IMR-90 (cell line): Measurements from ENCODE around the gene MALAT1. TPM values are rescaled to one million over a fixed set of nuclear protein-coding genes. Genes with fewer than 3 reads are reported as not detected.

Experiments
- ATAC-seq: fragments of 200-7000 bp; cut with Tn5 transposase; 2 replicates; pipeline ENCODE4 v1.9.1; 2020; ENCODE audit warnings: low read depth, mild to moderate bottlenecking, moderate library complexity
- BruUV-seq: library from RNA; stranded (reverse); fragments of 400-500 nt; replicated peaks from 2 replicates; lab custom pipeline; 2021; lab: Mats Ljungman, UMichigan
- CTCF ChIA-PET: fragments of 300-600 bp; formaldehyde crosslinking; extraction: SDS; loops from one replicate; lab custom pipeline; 2021; ENCODE audit warnings: antibody characterized with exemption; lab: Yijun Ruan, JAX
- POLR2A ChIA-PET: fragments of 300-600 bp; sonication (Branson Sonifier 250); formaldehyde crosslinking; loops from one replicate; lab custom pipeline; 2022; ENCODE audit warnings: antibody characterized with exemption; ENCODE audit not compliant: unreplicated experiment; lab: Charles Lee
- DNase-seq: peaks from one replicate; pipeline ENCODE4 v3.0.0; 2013
- H2AFZ ChIP-seq: replicated peaks from 2 replicates; pipeline ENCODE3; 2013; ENCODE audit warnings: low read length, mild to moderate bottlenecking; ENCODE audit not compliant: poor library complexity
- H2AK5ac ChIP-seq: 2 replicates; pipeline ENCODE4 v1.6.1; 2013; ENCODE audit warnings: low read depth, low read length, inconsistent platforms
- H2AK9ac ChIP-seq: replicated peaks from 2 replicates; pipeline ENCODE3; 2013; ENCODE audit warnings: mild to moderate bottlenecking, low read depth, low read length, moderate library complexity; ENCODE audit not compliant: poor library complexity
- H2BK120ac ChIP-seq: 2 replicates; pipeline ENCODE4 v1.6.1; 2013; ENCODE audit warnings: low read depth, low read length, inconsistent platforms
- H2BK15ac ChIP-seq: 3 replicates; pipeline ENCODE4 v1.6.1; 2013; ENCODE audit warnings: low read depth, low read length, inconsistent platforms
- H2BK20ac ChIP-seq: 2 replicates; pipeline ENCODE4 v1.6.1; 2013; ENCODE audit warnings: low read depth, mild to moderate bottlenecking, inconsistent platforms, low read length, moderate library complexity
- H2BK5ac ChIP-seq: 2 replicates; pipeline ENCODE4 v1.6.1; 2013; ENCODE audit warnings: mild to moderate bottlenecking, low read depth, low read length, inconsistent platforms; ENCODE audit not compliant: poor library complexity, severe bottlenecking
- H3K14ac ChIP-seq: replicated peaks from 2 replicates; pipeline ENCODE4 v1.6.1; 2013; ENCODE audit warnings: low read depth, low read length, inconsistent platforms
- H3K18ac ChIP-seq: 2 replicates; pipeline ENCODE4 v1.6.1; 2013; ENCODE audit warnings: low read depth, low read length, control low read depth
- H3K23ac ChIP-seq: 2 replicates; pipeline ENCODE4 v1.6.1; 2013; ENCODE audit warnings: low read depth, low read length, inconsistent platforms
- H3K27ac ChIP-seq: 2 replicates; pipeline ENCODE4 v1.5.1; 2013; ENCODE audit warnings: mild to moderate bottlenecking, control low read depth, low read length; ENCODE audit not compliant: insufficient read depth
- H3K27me3 ChIP-seq: 2 replicates; pipeline ENCODE4 v1.6.1; 2013; ENCODE audit warnings: low read length; ENCODE audit not compliant: control insufficient read depth, insufficient read depth
- H3K36me3 ChIP-seq: 2 replicates; pipeline ENCODE4 v1.6.1; 2013; ENCODE audit warnings: low read length, mixed read lengths; ENCODE audit not compliant: control insufficient read depth, insufficient read depth
- H3K4ac ChIP-seq: 2 replicates; pipeline ENCODE4 v1.6.1; 2013; ENCODE audit warnings: low read depth, low read length, inconsistent platforms
- H3K4me1 ChIP-seq: 2 replicates; pipeline ENCODE4 v1.6.1; 2013; ENCODE audit warnings: low read length, mixed read lengths; ENCODE audit not compliant: control insufficient read depth, insufficient read depth
- H3K4me2 ChIP-seq: 2 replicates; pipeline ENCODE4 v1.6.1; 2013; ENCODE audit warnings: low read depth, mild to moderate bottlenecking, control low read depth, low read length, moderate library complexity
- H3K4me3 ChIP-seq: 2 replicates; pipeline ENCODE4 v1.5.1; 2013; ENCODE audit warnings: low read depth, mild to moderate bottlenecking, control low read depth, low read length, moderate library complexity; ENCODE audit not compliant: insufficient read depth
- H3K56ac ChIP-seq: 2 replicates; pipeline ENCODE4 v1.6.1; 2013; ENCODE audit warnings: low read length, inconsistent platforms; ENCODE audit not compliant: insufficient read depth; ENCODE audit errors: extremely low read depth
- H3K79me1 ChIP-seq, 2 experiments: 2 replicates each; pipeline ENCODE4 v1.6.1; 2013; ENCODE audit warnings: low read length in 2 of 2, inconsistent platforms in 1 of 2, low read depth in 1 of 2
- H3K9ac ChIP-seq: 2 replicates; pipeline ENCODE4 v1.6.1; 2013; ENCODE audit warnings: low read depth, low read length, control low read depth
- H3K9me1 ChIP-seq: 2 replicates; pipeline ENCODE4 v1.6.1; 2013; ENCODE audit warnings: low read length, inconsistent platforms; ENCODE audit not compliant: insufficient read depth
- H3K9me3 ChIP-seq: 2 replicates; pipeline ENCODE4 v1.6.1; 2013; ENCODE audit warnings: low read length; ENCODE audit not compliant: control insufficient read depth, insufficient read depth
- H4K20me1 ChIP-seq: 2 replicates; pipeline ENCODE4 v1.6.1; 2013; ENCODE audit warnings: low read length, inconsistent platforms; ENCODE audit not compliant: insufficient read depth
- H4K5ac ChIP-seq: 2 replicates; pipeline ENCODE4 v1.6.1; 2013; ENCODE audit warnings: mild to moderate bottlenecking, low read depth, low read length, control low read depth
- H4K8ac ChIP-seq, 2 experiments: 2 replicates each; pipeline ENCODE4 v1.6.1; 2013; ENCODE audit warnings: low read depth in 2 of 2, low read length in 2 of 2, control low read depth in 1 of 2, inconsistent platforms in 1 of 2
- H4K91ac ChIP-seq: 2 replicates; pipeline ENCODE4 v1.6.1; 2013; ENCODE audit warnings: low read depth, low read length, inconsistent platforms; ENCODE audit not compliant: insufficient read depth
- CEBPB ChIP-seq: IDR thresholded peaks from 2 replicates; pipeline ENCODE4 v1.6.1; 2012; ENCODE audit warnings: low read depth, low read length, improper control_type of control experiment
- ELK1 ChIP-seq: fragments of 150-350 bp; IDR thresholded peaks from 2 replicates; pipeline ENCODE4 v1.6.1; 2016; ENCODE audit warnings: low read depth, mild to moderate bottlenecking, low read length, moderate library complexity, borderline replicate concordance
- FOS ChIP-seq: fragments of 150-350 bp; IDR thresholded peaks from 2 replicates; pipeline ENCODE4 v1.6.1; 2016; ENCODE audit warnings: low read depth, low read length
- MXI1 ChIP-seq: IDR thresholded peaks from 2 replicates; pipeline ENCODE4 v1.6.1; 2012; ENCODE audit warnings: low read depth, mild to moderate bottlenecking, low read length, moderate library complexity, borderline replicate concordance
- NFE2L2 ChIP-seq: fragments of 150-350 bp; IDR thresholded peaks from 2 replicates; pipeline ENCODE4 v1.6.1; 2016; ENCODE audit warnings: low read depth, mild to moderate bottlenecking, low read length
- POLR2A ChIP-seq: IDR thresholded peaks from 2 replicates; pipeline ENCODE4 v1.6.1; 2012; ENCODE audit warnings: mild to moderate bottlenecking, low read depth, low read length
- RCOR1 ChIP-seq: IDR thresholded peaks from 2 replicates; pipeline ENCODE4 v1.6.1; 2012; ENCODE audit warnings: mild to moderate bottlenecking, low read length, improper control_type of control experiment; ENCODE audit not compliant: insufficient replicate concordance
- RFX5 ChIP-seq: IDR thresholded peaks from 2 replicates; pipeline ENCODE4 v1.8.0; 2012; ENCODE audit warnings: low read depth, mild to moderate bottlenecking, low read length, moderate library complexity
- USF2 ChIP-seq: fragments of 150-350 bp; IDR thresholded peaks from 2 replicates; pipeline ENCODE4 v1.6.1; 2017; ENCODE audit warnings: mild to moderate bottlenecking, antibody characterized with exemption, low read length, low read depth
- WGBS, 2 experiments: methylation state at CpG; one replicate each; pipeline versions ENCODE4 v1.1.5 to v1.1.7; 2013; ENCODE audit warnings: missing lambda C conversion rate in 2 of 2; ENCODE audit not compliant: insufficient read length in 1 of 2; ENCODE audit errors: extremely low coverage in 2 of 2; 5-methylcytosine and 5-hydroxymethylcytosine counted together
- dilution Hi-C: fragments of 300-500 bp; cut with HindIII; formaldehyde crosslinking; loops from one replicate; pipeline ENCODE4 v1.14.3; 2018; ENCODE audit warnings: low sequenced_read_pairs; ENCODE audit not compliant: unreplicated experiment
- in situ Hi-C: fragments of 300-500 bp; cut with MboI; formaldehyde crosslinking; loops from 3 replicates; pipeline ENCODE4 v1.14.3; 2019; ENCODE audit warnings: low sequenced_read_pairs, inconsistent platforms, mixed read lengths
- intact Hi-C: fragments of 100-400 bp; cut with micrococcal nuclease; formaldehyde crosslinking; loops from 2 replicates; pipeline ENCODE4 v1.10.0; 2022
- polyA plus RNA-seq, 3 experiments: library from polyadenylated mRNA; depleted of rRNA; stranded (reverse); fragments of >200 nt; gene quantifications; 2 replicates each; pipeline ENCODE4 v1.2.3, GENCODE V29; 2012; ENCODE audit warnings: low replicate concordance in 1 of 3
- total RNA-seq: library from RNA; depleted of rRNA; stranded (reverse); fragments of >200 nt; gene quantifications from 2 replicates; pipeline ENCODE4 v1.2.3, GENCODE V29; 2012
- TF ChIP-seq, protein P1 (sequence below): conservative IDR thresholded peaks from 2 replicates; pipeline ENCODE4 v1.5.1; 2012; ENCODE audit warnings: mild to moderate bottlenecking, low read depth, low read length, improper control_type of control experiment

Gene MALAT1
- total and polyA plus RNA-seq, 2 of the 4 experiments (the other 2 are of a cell fraction) = 636 to 3,569 TPM

GRCh38 chr11:65496304-65497140, 2.3 kb upstream of the MALAT1 start:
- Histone ChIP-seq H2AK5ac (peak overlapping the region; percentile 88), H3K56ac (peak overlapping the region; percentile 83), H4K8ac (peak overlapping the region; percentile 82 to 95), H3K9me3 (no peaks in the 10 kb centered on the region), H3K18ac (peak overlapping the region; percentile 75), H3K4me1 (peaks cover 20% of the 10 kb centered on the region), H3K27me3 (no peaks in the 10 kb centered on the region), H3K79me1 (peaks cover 0 to 29% of the 10 kb centered on the region in 2 experiments; a peak in 3 of 4 replicates), H4K20me1 (peaks cover 20% of the 10 kb centered on the region), H2BK20ac (peak overlapping the region; percentile 31), H3K27ac (peak overlapping the region; percentile 94), H2AK9ac (peak overlapping the region; percentile 95), H4K5ac (peak overlapping the region; percentile 62), H3K14ac (peak overlapping the region; percentile 68), H3K4ac (peak overlapping the region; percentile 95), H3K36me3 (peaks cover 8% of the 10 kb centered on the region), H2BK120ac (peak overlapping the region; percentile 89), H3K4me3 (peak overlapping the region; percentile 35; the same call in 1 of the 2 replicates), H2AFZ (no peak overlapping the region), H3K9me1 (peaks cover 2% of the 10 kb centered on the region; the same call in 1 of the 2 replicates), H3K4me2 (peak overlapping the region; percentile 89), H4K91ac (peak overlapping the region; percentile 92), H2BK5ac (peak overlapping the region; percentile 92), H2BK15ac (peak overlapping the region; percentile 90), H3K9ac (peak overlapping the region; percentile 83), H3K23ac (peak overlapping the region; percentile 96)
- DNase-seq (peak; percentile 48), ATAC-seq (no peak)
- ChIA-PET POLR2A (interaction anchor here (0.9 to 14.2 kb wide), 9 partner anchors 7 to 78 kb away, joined by 3 to 494 read pairs (median 74); partner anchors contain the start of gene NEAT1), CTCF (interaction anchor here (0.7 to 2.1 kb wide), 2 partner anchors 25 to 59 kb away, joined by 3 to 8 read pairs; no protein-coding TSS in a partner anchor)
- intact Hi-C loops (no loop called here), in situ Hi-C loops (no loop called here), dilution Hi-C loops (no loop called here)
- BruUV-seq = TSS peak; percentile 46
- 0% methylated on average over 1 of the region's 15 CpGs; no CpG with 5 or more reads in 1 of the 2 experiments for WGBS, 2 experiments
- TF ChIP-seq RFX5 = no peak
- TF ChIP-seq ELK1 = no peak
- TF ChIP-seq, protein P1, sequence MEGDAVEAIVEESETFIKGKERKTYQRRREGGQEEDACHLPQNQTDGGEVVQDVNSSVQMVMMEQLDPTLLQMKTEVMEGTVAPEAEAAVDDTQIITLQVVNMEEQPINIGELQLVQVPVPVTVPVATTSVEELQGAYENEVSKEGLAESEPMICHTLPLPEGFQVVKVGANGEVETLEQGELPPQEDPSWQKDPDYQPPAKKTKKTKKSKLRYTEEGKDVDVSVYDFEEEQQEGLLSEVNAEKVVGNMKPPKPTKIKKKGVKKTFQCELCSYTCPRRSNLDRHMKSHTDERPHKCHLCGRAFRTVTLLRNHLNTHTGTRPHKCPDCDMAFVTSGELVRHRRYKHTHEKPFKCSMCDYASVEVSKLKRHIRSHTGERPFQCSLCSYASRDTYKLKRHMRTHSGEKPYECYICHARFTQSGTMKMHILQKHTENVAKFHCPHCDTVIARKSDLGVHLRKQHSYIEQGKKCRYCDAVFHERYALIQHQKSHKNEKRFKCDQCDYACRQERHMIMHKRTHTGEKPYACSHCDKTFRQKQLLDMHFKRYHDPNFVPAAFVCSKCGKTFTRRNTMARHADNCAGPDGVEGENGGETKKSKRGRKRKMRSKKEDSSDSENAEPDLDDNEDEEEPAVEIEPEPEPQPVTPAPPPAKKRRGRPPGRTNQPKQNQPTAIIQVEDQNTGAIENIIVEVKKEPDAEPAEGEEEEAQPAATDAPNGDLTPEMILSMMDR = no peak
- TF ChIP-seq RCOR1 = no peak
- TF ChIP-seq FOS = no peak
- TF ChIP-seq CEBPB = no peak
- peak; percentile 55; the same call in 1 of the 2 replicates for TF ChIP-seq POLR2A
- no peak for TF ChIP-seq MXI1
- no peak for TF ChIP-seq USF2
- TF ChIP-seq NFE2L2 = 0 out of 2 replicates have a peak, but pooled peaks have one; percentile 25
